Measurements from ENCODE around the gene HMG20A. TPM values are rescaled to one million over a fixed set of nuclear protein-coding genes. Genes with fewer than 3 reads are reported as not detected.

Gene HMG20A
- total RNA-seq, 3 donors from 2014 or later: 35.8 to 48.2 (median 46.4) TPM

- Histone ChIP-seq H3K4me3 (no peak overlapping the region), H3K9me3 (no peaks in the 10 kb centered on the region), H3K36me3 (no peaks in the 10 kb centered on the region), H3K4me1 (peaks cover 10 to 42% of the 10 kb centered on the region in 2 donors), H3K27me3 (no peaks in the 10 kb centered on the region), H3K27ac (no peak overlapping the region)
- DNase-seq (ENCODE audit: low spot score in 2 of 2): no peak
- TF ChIP-seq POLR2A (IDR thresholded peaks at IDR 0.05) (no peak), POLR2AphosphoS5 (IDR thresholded peaks at IDR 0.05) (no peak)
- TF ChIP-seq, protein P1, sequence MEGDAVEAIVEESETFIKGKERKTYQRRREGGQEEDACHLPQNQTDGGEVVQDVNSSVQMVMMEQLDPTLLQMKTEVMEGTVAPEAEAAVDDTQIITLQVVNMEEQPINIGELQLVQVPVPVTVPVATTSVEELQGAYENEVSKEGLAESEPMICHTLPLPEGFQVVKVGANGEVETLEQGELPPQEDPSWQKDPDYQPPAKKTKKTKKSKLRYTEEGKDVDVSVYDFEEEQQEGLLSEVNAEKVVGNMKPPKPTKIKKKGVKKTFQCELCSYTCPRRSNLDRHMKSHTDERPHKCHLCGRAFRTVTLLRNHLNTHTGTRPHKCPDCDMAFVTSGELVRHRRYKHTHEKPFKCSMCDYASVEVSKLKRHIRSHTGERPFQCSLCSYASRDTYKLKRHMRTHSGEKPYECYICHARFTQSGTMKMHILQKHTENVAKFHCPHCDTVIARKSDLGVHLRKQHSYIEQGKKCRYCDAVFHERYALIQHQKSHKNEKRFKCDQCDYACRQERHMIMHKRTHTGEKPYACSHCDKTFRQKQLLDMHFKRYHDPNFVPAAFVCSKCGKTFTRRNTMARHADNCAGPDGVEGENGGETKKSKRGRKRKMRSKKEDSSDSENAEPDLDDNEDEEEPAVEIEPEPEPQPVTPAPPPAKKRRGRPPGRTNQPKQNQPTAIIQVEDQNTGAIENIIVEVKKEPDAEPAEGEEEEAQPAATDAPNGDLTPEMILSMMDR (IDR thresholded peaks at IDR 0.05): no peak
- intact Hi-C loops (cut with DNase I; ENCODE audit: low total_unique reads): no loop called here
Observed at GRCh38 chr15:77502379-77503095, 81.8 kb downstream of the HMG20A start.

DNA sequence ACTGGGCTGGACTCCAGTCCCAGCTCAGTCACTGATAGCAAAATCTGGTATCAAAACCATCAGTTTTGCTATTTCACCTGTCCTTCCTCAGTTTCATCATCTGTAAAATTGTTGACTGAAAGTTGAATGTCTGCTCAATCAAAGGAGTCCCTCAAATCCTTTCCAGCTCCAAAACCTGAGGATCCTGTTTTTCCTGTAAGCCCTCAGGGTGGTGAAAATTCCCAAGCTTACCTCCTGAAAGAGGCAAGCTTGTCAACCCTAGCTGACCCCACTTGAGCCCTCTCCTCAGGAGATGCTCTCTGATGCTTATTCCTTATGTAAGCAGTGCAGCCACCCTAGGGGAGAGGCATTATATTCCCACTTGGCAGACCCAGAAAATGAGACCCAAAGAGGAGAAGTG is 82.6 kb downstream of the HMG20A start:
- intact Hi-C loops (cut with DNase I; ENCODE audit: low total_unique reads): no loop called here
- Histone ChIP-seq H3K9me3 (no peaks in the 10 kb centered on the region), H3K4me1 (peaks cover 12 to 42% of the 10 kb centered on the region in 2 donors), H3K36me3 (no peaks in the 10 kb centered on the region), H3K27me3 (no peaks in the 10 kb centered on the region), H3K27ac (no peak overlapping the region), H3K4me3 (no peak overlapping the region)
- no peak for DNase-seq (ENCODE audit: low spot score in 2 of 2)
- TF ChIP-seq, protein P1 (IDR thresholded peaks at IDR 0.05): no peak
- TF ChIP-seq POLR2AphosphoS5 (IDR thresholded peaks at IDR 0.05): no peak
- TF ChIP-seq POLR2A (IDR thresholded peaks at IDR 0.05): no peak

- DNase-seq (ENCODE audit: low spot score in 2 of 2): no peak
- Histone ChIP-seq H3K27me3 (no peaks in the 10 kb centered on the region), H3K9me3 (no peaks in the 10 kb centered on the region), H3K4me3 (no peak overlapping the region), H3K36me3 (no peaks in the 10 kb centered on the region), H3K4me1 (peaks cover 12 to 42% of the 10 kb centered on the region in 2 donors), H3K27ac (no peak overlapping the region)
- intact Hi-C loops (cut with DNase I; ENCODE audit: low total_unique reads): no loop called here
- TF ChIP-seq, protein P1 (IDR thresholded peaks at IDR 0.05): no peak
- no peak for TF ChIP-seq POLR2AphosphoS5 (IDR thresholded peaks at IDR 0.05)
- TF ChIP-seq POLR2A (IDR thresholded peaks at IDR 0.05): no peak
Observed at GRCh38 chr15:77503764-77504163, 83.1 kb downstream of the HMG20A start.

- no peaks in the 10 kb centered on the region for H3K9me3 ChIP-seq
- H3K36me3 ChIP-seq: no peaks in the 10 kb centered on the region
- H3K4me1 ChIP-seq: peaks cover 12 to 42% of the 10 kb centered on the region in 2 donors
- no peak overlapping the region for H3K4me3 ChIP-seq
- no peak overlapping the region for H3K27ac ChIP-seq
- DNase-seq (ENCODE audit: low spot score in 2 of 2): no peak
- H3K27me3 ChIP-seq: no peaks in the 10 kb centered on the region
- TF ChIP-seq, protein P1 (IDR thresholded peaks at IDR 0.05): no peak
- no peak for TF ChIP-seq POLR2A (IDR thresholded peaks at IDR 0.05)
- no peak for TF ChIP-seq POLR2AphosphoS5 (IDR thresholded peaks at IDR 0.05)
- intact Hi-C loops (cut with DNase I; ENCODE audit: low total_unique reads): no loop called here
Observed at GRCh38 chr15:77504306-77504705, 83.6 kb downstream of the HMG20A start.

DNA sequence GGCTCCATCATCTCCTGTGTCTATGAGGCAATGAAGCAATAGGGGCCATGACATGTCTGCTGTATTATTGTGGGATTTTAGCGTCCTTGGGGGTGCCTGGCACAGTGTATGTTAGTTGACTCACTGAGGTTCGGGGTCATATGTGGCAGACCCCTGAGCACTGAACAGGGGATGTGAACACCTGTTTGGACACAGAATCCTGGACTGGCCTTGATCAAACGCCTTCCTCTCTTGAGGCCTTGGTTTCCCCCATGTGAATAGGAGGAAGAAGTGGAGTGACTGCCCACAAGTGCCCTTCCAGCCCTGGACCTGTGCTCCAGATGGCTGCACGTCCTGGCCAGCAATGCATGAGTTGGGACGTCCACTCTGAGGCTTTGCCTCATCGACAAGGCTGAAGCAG is 84.2 kb downstream of the HMG20A start:
- intact Hi-C loops (cut with DNase I; ENCODE audit: low total_unique reads): no loop called here
- no peak for DNase-seq (ENCODE audit: low spot score in 2 of 2)
- Histone ChIP-seq H3K4me1 (peaks cover 12 to 40% of the 10 kb centered on the region in 2 donors), H3K36me3 (no peaks in the 10 kb centered on the region), H3K27me3 (no peaks in the 10 kb centered on the region), H3K4me3 (no peak overlapping the region), H3K9me3 (no peaks in the 10 kb centered on the region), H3K27ac (no peak overlapping the region)
- TF ChIP-seq, protein P1 (IDR thresholded peaks at IDR 0.05): no peak
- TF ChIP-seq POLR2AphosphoS5 (IDR thresholded peaks at IDR 0.05): no peak
- TF ChIP-seq POLR2A (IDR thresholded peaks at IDR 0.05): no peak
